ENCODE results near the gene CACNA1C.

DNA sequence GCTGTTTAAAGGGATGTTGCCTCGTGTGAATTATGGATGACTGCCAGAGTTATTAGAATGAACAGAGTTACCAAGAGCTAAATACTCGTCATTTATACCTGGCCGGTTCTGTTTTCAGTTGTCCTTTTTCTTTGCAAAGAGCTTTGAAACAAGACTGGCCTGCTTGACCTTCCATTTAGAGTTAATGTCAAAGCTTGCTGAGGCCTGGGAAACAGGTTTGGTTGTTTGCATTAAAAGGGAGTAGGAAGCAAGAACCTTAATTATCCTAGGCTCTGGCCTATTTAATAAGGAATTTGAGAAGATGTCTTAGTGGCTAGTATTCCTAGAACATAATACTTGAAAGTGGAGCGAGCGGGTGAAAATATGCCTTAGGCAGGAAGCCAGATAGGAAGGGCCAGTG, 233.3 kb downstream of the CACNA1C start:
- TF ChIP-seq, protein P1, sequence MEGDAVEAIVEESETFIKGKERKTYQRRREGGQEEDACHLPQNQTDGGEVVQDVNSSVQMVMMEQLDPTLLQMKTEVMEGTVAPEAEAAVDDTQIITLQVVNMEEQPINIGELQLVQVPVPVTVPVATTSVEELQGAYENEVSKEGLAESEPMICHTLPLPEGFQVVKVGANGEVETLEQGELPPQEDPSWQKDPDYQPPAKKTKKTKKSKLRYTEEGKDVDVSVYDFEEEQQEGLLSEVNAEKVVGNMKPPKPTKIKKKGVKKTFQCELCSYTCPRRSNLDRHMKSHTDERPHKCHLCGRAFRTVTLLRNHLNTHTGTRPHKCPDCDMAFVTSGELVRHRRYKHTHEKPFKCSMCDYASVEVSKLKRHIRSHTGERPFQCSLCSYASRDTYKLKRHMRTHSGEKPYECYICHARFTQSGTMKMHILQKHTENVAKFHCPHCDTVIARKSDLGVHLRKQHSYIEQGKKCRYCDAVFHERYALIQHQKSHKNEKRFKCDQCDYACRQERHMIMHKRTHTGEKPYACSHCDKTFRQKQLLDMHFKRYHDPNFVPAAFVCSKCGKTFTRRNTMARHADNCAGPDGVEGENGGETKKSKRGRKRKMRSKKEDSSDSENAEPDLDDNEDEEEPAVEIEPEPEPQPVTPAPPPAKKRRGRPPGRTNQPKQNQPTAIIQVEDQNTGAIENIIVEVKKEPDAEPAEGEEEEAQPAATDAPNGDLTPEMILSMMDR (IDR thresholded peaks at IDR 0.05) = no peak
- TF ChIP-seq EP300 (IDR thresholded peaks at IDR 0.05) (no peak), POLR2AphosphoS5 (IDR thresholded peaks at IDR 0.05) (no peak), POLR2A (IDR thresholded peaks at IDR 0.05) (no peak)

All from upper lobe of left lung (tissue), 4 donors.